OCI-LY7 (cell line): ENCODE results near the gene KIRREL1. TPM values are rescaled to one million over a fixed set of nuclear protein-coding genes. Genes with fewer than 3 reads are reported as not detected.

Experiments
- BruUV-seq: library from RNA; stranded (reverse); fragments of 400-500 nt; replicated peaks from 2 replicates; lab custom pipeline; 2021; lab: Mats Ljungman, UMichigan
- CTCF ChIA-PET: fragments of 300-600 bp; sonication (Branson Sonifier 250); formaldehyde crosslinking; loops from one replicate; lab custom pipeline; 2022; ENCODE audit warnings: antibody characterized with exemption; ENCODE audit not compliant: unreplicated experiment; lab: Charles Lee
- POLR2A ChIA-PET: fragments of 300-600 bp; sonication (Branson Sonifier 250); formaldehyde crosslinking; loops from one replicate; lab custom pipeline; 2022; ENCODE audit warnings: antibody characterized with exemption; lab: Charles Lee
- DNase-seq: peaks from one replicate; pipeline ENCODE4 v3.0.0-alpha.2; 2015; ENCODE audit warnings: low spot score
- H2AFZ ChIP-seq: fragments of 200-600 bp; sonication (generic), shearing (Covaris generic); 2 replicates; pipeline ENCODE4 v1.6.1; 2014; ENCODE audit warnings: mild to moderate bottlenecking, antibody characterized with exemption, low read length, moderate library complexity
- H3K27ac ChIP-seq: fragments of 200-600 bp; sonication (generic); 2 replicates; pipeline ENCODE4 v1.5.1; 2014; ENCODE audit warnings: mixed run types, low read depth, mild to moderate bottlenecking, moderate library complexity, low read length, inconsistent platforms; ENCODE audit not compliant: poor library complexity, severe bottlenecking
- H3K36me3 ChIP-seq: fragments of 200-600 bp; sonication (generic); 2 replicates; pipeline ENCODE4 v1.6.1; 2014; ENCODE audit warnings: mild to moderate bottlenecking, antibody characterized with exemption, low read length, moderate library complexity, mixed read lengths; ENCODE audit not compliant: insufficient read depth
- H3K4me1 ChIP-seq: fragments of 200-600 bp; sonication (generic); 2 replicates; pipeline ENCODE4 v1.5.1; 2014; ENCODE audit warnings: mild to moderate bottlenecking, low read length; ENCODE audit not compliant: insufficient read depth, poor library complexity, severe bottlenecking
- H3K4me2 ChIP-seq: fragments of 200-600 bp; sonication (generic); 2 replicates; pipeline ENCODE4 v1.6.1; 2014; ENCODE audit warnings: mild to moderate bottlenecking, low read length
- H3K4me3 ChIP-seq: fragments of 200-600 bp; sonication (generic); 2 replicates; pipeline ENCODE4 v1.5.1; 2014; ENCODE audit warnings: mild to moderate bottlenecking, low read depth, low read length; ENCODE audit not compliant: poor library complexity, severe bottlenecking
- H3K79me2 ChIP-seq: fragments of 200-600 bp; sonication (generic); 2 replicates; pipeline ENCODE4 v1.6.1; 2016; ENCODE audit warnings: low read depth, mild to moderate bottlenecking, low read length, moderate library complexity, mixed read lengths; ENCODE audit not compliant: insufficient read depth
- H3K9me2 ChIP-seq: fragments of 200-600 bp; sonication (generic); 2 replicates; pipeline ENCODE4 v1.6.1; 2016; ENCODE audit warnings: mild to moderate bottlenecking, low read length, mixed read lengths; ENCODE audit not compliant: insufficient read depth
- H3K9me3 ChIP-seq: fragments of 200-600 bp; sonication (generic); 2 replicates; pipeline ENCODE4 v1.6.1; 2014; ENCODE audit warnings: mild to moderate bottlenecking, mixed run types, low read length, mixed read lengths
- H4K20me1 ChIP-seq: fragments of 200-600 bp; sonication (generic); 2 replicates; pipeline ENCODE4 v1.6.1; 2014; ENCODE audit warnings: mild to moderate bottlenecking, antibody characterized with exemption, low read length, moderate library complexity, mixed read lengths; ENCODE audit not compliant: insufficient read depth
- EZH2phosphoT487 ChIP-seq: fragments of 200-600 bp; sonication (generic); IDR thresholded peaks from 2 replicates; pipeline ENCODE4 v1.6.1; 2018; ENCODE audit warnings: low read depth, borderline replicate concordance, mild to moderate bottlenecking, mixed run types, antibody characterized with exemption, low read length, moderate library complexity, mixed read lengths
- intact Hi-C: fragments of 100-400 bp; cut with micrococcal nuclease; formaldehyde crosslinking; loops from one replicate; pipeline ENCODE4 v1.10.0; 2022; ENCODE audit not compliant: unreplicated experiment
- total RNA-seq, 2 experiments: library from RNA; depleted of rRNA in 1 of 2; stranded (reverse); fragments of >200 nt in 1 of 2; shearing (Covaris generic) in 1 of 2; gene quantifications; 2 replicates each; pipeline ENCODE4 v1.2.3, GENCODE V29; 2014 to 2022
- TF ChIP-seq, protein P1 (sequence below): fragments of 200-600 bp; sonication (generic); conservative IDR thresholded peaks from 2 replicates; pipeline ENCODE4 v1.5.1; 2014; ENCODE audit warnings: mild to moderate bottlenecking, antibody characterized with exemption, low read length, moderate library complexity, mixed read lengths

Gene KIRREL1
- total RNA-seq, 2 experiments from 2014 or later: not detected

- no peaks in the 10 kb centered on the region for H3K9me3 ChIP-seq
- POLR2A ChIA-PET: interaction anchor here (2.0 kb wide), 1 partner anchor 29 kb away, joined by 7 read pairs; no protein-coding TSS in a partner anchor
- no peaks in the 10 kb centered on the region for H3K79me2 ChIP-seq
- no peaks in the 10 kb centered on the region for H3K9me2 ChIP-seq
- H3K27ac ChIP-seq: no peak overlapping the region
- no peaks in the 10 kb centered on the region for H3K36me3 ChIP-seq
- intact Hi-C loops: no loop called here
- peaks cover 29% of the 10 kb centered on the region for H3K4me1 ChIP-seq
- no peak overlapping the region for H3K4me2 ChIP-seq
- TF ChIP-seq EZH2phosphoT487: no peak
- TF ChIP-seq, protein P1, sequence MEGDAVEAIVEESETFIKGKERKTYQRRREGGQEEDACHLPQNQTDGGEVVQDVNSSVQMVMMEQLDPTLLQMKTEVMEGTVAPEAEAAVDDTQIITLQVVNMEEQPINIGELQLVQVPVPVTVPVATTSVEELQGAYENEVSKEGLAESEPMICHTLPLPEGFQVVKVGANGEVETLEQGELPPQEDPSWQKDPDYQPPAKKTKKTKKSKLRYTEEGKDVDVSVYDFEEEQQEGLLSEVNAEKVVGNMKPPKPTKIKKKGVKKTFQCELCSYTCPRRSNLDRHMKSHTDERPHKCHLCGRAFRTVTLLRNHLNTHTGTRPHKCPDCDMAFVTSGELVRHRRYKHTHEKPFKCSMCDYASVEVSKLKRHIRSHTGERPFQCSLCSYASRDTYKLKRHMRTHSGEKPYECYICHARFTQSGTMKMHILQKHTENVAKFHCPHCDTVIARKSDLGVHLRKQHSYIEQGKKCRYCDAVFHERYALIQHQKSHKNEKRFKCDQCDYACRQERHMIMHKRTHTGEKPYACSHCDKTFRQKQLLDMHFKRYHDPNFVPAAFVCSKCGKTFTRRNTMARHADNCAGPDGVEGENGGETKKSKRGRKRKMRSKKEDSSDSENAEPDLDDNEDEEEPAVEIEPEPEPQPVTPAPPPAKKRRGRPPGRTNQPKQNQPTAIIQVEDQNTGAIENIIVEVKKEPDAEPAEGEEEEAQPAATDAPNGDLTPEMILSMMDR: no peak
- H4K20me1 ChIP-seq: no peaks in the 10 kb centered on the region
- no peak overlapping the region for H3K4me3 ChIP-seq
- H2AFZ ChIP-seq: peak overlapping the region; percentile 95; the same call in 1 of the 2 replicates
- BruUV-seq: no TSS peak
- DNase-seq: no peak
- CTCF ChIA-PET: no interaction called here
Observed at GRCh38 chr1:158148468-158148867, 155.0 kb downstream of the KIRREL1 start.

DNA sequence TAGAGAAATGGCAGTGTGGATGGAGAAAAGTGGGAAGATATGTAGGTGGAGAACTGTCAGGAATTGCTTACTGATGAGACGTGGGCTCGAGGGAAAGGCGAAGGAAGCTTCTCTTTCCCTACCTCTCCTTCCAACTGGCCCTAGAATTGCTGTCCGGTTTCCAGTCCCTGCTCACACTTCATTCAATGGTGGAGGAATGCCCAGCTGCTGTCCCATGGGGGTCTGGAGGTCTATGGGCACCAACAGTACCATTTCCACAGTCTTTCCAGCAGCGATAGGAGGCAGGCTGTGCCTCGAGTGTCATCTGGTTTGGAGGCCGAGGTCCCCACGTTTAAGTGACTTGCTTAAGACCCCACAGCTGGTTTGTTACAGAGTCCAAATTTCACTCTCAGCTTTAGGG, 155.7 kb downstream of the KIRREL1 start:
- Histone ChIP-seq H3K4me3 (peak overlapping the region; percentile 63), H3K9me2 (no peaks in the 10 kb centered on the region), H3K27ac (no peak overlapping the region), H3K36me3 (no peaks in the 10 kb centered on the region), H2AFZ (peak overlapping the region; percentile 95), H3K4me1 (peaks cover 36% of the 10 kb centered on the region), H3K4me2 (peak overlapping the region; percentile 62), H3K79me2 (no peaks in the 10 kb centered on the region), H4K20me1 (no peaks in the 10 kb centered on the region), H3K9me3 (no peaks in the 10 kb centered on the region)
- no peak for DNase-seq
- ChIA-PET CTCF (no interaction called here), POLR2A (interaction anchor here (1.8 to 2.0 kb wide), 2 partner anchors 14 to 28 kb away, joined by 6 to 7 read pairs; no protein-coding TSS in a partner anchor)
- BruUV-seq: no TSS peak
- intact Hi-C loops: no loop called here
- TF ChIP-seq EZH2phosphoT487: no peak
- TF ChIP-seq, protein P1: no peak

Other genes starting within 250 kb of the KIRREL1 start
- gene FCRL2, start 216.5 kb upstream of the KIRREL1 start, total RNA-seq (2014; rRNA removed; shearing (Covaris generic)): 9.5 and 11.5 TPM in 2 replicates
- gene FCRL2, start 216.5 kb upstream of the KIRREL1 start, total RNA-seq (2022): 6.6 and 8.1 TPM in 2 replicates
- gene FCRL1, start 173.5 kb upstream of the KIRREL1 start, total RNA-seq (2014; rRNA removed; shearing (Covaris generic)): 42.5 and 62.8 TPM in 2 replicates
- gene FCRL1, start 173.5 kb upstream of the KIRREL1 start, total RNA-seq (2022): 72.6 and 98.3 TPM in 2 replicates
- gene CD5L, start 151.8 kb upstream of the KIRREL1 start, total RNA-seq (2014; rRNA removed; shearing (Covaris generic)): not detected in 2 replicates
- not detected in 2 replicates for gene CD5L, start 151.8 kb upstream of the KIRREL1 start, total RNA-seq (2022)
- 3.3 and 4.9 TPM in 2 replicates for gene CD1D, start 187.2 kb downstream of the KIRREL1 start, total RNA-seq (2014; rRNA removed; shearing (Covaris generic))
- 5.7 and 5.8 TPM in 2 replicates for gene CD1D, start 187.2 kb downstream of the KIRREL1 start, total RNA-seq (2022)